ENCODE measurements around the gene PDIA5.

GRCh38 chr3:123141276-123141675 lies 74.5 kb downstream of the PDIA5 start:
- TF ChIP-seq CTCF (conservative IDR thresholded peaks at IDR 0.05; ENCODE audit: low read length), result no peak
- no peak for TF ChIP-seq EZH2phosphoT487 (IDR thresholded peaks at IDR 0.05; ENCODE audit: borderline replicate concordance, low read depth, low read length)
